Measurements from ENCODE around the gene PSD2.

The PSD2 gene

GRCh38 chr5:139814191-139814601 lies 18.6 kb downstream of the PSD2 start:
- DNase-seq = no peak

DNA sequence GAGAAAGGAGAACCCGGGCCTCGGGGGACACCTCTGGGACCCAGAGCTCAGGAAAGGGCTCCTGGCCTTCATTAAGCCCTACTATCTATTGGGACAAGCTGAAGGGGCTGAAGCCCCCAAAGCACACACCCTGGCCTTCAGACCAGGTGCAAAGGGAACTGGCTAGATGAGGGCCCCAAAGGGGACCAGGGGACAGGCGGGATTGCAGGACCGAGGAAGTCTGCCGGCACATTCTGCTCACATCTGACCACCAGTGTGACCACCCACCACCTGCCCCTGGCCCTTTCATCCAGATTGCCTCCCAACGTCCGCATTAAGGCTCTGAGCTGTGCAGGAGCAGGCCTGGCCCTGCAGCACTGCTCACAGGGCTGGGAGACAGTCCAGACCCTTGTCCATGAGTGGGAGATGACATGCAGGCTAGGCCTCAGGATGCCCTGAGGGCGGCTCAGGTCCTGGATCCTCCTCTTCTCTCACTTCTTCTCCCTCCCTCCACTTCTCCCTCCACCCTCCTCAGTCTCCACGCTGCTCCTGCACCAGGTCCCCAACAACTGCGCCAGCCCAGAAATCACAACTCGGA lies 19.2 kb downstream of the PSD2 start:
- no peak for DNase-seq

- no peak for DNase-seq
Observed at GRCh38 chr5:139816566-139816965, 21.0 kb downstream of the PSD2 start.

- no peak for DNase-seq
Observed at GRCh38 chr5:139817362-139817761, 21.8 kb downstream of the PSD2 start.

DNA sequence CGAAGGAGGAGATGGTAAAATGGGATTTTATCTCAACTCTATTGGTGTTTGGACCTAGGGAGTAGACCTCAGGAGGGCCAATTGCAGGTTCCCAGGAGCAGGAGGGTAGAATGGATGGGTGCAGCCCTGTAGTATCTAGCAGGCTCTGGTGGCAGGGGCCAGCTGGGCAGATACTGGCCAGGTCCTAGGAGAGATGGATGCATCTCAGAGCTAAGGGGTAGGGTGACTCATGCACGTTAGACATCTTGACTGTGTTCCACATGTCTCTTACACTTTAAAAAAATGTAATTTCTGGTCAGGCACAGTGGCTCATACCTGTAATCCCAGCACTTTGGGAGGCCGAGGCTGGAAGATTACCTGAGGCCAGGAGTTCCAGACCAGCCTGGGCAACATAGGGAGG lies 22.4 kb downstream of the PSD2 start:
- no peak for DNase-seq

GRCh38 chr5:139820130-139820529 lies 24.5 kb downstream of the PSD2 start:
- no peak for DNase-seq

GRCh38 chr5:139820606-139821005 lies 25.0 kb downstream of the PSD2 start:
- no peak for DNase-seq

GRCh38 chr5:139821806-139822552 lies 26.4 kb downstream of the PSD2 start:
- no peak for DNase-seq

DNA sequence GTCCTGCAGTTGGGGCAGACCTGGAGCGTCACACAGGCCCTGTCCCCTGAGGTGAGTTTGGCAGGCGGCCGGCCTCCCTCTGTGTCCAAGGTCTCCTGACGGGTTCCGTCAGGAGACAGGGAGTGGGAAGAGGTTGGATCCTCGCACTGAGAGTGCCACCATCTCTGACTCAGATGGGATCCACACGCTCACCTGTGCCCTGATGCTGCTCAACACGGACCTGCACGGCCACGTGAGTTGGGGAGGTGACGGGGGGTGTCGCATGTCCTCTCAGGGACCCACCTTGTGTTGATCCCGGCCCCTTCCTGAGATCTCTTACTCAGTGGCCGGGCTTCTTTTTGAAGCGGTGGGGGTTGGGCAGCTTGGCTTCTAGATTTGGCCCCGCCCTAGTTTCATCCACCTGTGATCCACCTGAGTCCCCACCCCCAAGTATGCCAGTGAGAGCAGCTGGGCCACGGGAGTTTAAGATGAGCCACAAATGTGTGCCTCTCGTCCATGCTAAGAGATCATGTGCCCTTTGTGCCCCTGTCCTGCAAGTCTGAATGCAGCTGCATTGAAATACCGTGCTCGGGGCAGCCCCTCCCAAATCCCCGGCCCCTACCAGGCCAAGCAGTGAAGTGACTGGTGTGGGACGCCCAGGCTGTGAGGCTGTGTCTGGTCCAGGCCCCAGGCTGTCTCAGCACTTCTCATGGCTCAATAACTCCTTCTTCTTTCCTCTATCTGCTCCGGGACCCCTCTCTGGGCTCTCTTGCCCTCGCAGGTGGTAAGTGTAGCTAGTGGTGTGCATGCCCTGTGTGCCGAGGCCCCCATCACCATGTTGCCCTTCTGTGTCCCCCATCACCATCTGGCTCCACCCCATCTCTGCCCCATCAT lies 27.2 kb downstream of the PSD2 start:
- no peak for DNase-seq

DNA sequence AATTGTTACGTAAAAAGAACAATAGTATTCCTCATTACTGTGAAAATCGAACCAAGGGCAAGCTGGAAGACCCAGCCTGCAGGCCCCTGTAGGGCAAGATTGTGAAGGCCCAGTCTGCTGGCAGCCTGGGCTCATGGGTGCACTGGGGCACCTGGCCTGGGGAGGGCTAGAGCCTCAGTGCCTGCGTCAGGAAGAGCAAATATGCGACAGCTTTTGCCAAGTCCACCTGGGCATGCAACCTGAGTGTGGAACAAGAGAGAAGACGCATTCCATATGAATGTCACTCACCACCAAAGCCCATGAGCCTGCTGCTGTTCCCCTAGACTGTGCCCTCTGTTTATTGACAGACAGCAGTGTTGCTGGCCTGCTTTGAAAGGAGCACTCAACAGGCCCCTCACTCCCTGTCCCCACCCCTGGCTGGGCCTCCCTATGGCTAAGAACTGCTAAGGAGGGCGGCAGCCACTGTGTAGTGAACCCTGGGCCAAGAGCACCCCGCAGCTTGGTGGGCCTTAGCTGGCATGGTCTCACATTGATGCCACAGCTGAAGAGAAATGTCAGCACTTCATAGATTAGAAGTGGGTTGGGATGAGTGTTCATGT lies 28.2 kb downstream of the PSD2 start:
- no peak for DNase-seq

DNA sequence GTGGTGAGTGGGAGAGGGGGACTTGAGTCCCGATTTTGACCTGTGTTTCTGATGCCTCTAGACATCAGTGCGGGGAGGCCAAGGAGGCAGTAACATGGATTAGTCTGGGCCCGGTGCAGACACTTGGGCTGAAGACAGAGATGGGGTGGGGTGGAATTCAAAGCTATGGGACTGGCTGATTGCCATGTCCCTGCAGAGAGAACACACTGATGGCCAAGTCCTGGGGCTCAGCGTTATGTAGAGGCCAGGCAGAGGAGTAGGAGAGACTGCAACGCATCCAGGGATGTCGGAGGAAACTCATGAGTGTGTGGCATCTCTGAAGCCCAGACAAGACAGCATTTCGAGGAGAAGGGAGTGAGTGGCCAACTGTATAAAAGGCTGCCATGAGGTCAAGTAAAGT lies 30.1 kb downstream of the PSD2 start:
- DNase-seq = no peak

- DNase-seq = no peak
Observed at GRCh38 chr5:139828207-139828895, 32.7 kb downstream of the PSD2 start.

GRCh38 chr5:139829471-139829870 lies 33.9 kb downstream of the PSD2 start:
- DNase-seq = no peak

DNA sequence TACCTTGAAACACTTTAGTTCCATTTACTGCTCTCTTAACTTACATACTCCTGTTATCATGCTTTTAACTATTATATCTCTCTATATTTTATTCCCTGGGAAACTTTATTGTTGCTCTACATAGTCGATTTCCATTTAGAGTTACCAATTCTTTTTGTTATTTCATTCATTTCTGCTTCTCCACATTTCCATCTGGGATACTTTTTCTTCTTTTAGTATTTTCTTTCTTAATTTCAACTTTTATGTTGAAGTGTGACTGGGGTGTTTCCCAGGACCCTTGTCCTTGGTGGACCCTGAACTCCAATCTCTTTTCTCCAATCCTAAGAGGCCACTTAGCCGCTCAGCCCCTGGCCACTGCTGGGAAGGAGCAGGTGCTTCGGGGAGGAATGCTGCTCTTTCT lies 36.0 kb downstream of the PSD2 start:
- DNase-seq = no peak

DNA sequence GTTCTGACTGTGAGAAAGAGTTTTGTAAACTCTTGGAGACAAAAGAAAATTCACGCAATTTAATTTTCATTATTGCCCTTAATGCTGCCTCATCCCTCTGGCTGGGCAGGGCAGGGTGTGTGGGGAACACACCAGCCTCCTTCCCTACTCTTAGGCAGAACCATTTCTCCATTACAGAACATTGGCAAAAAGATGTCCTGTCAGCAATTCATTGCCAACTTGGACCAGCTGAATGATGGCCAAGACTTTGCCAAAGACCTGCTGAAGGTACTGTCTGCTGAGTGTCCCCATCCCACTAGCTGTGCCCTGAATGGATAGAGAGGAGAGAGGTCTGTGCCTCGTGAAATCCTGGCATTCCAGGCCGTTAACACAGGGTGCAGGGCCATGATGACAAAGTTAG lies 37.9 kb downstream of the PSD2 start:
- DNase-seq = no peak

- DNase-seq = no peak
Observed at GRCh38 chr5:139835656-139836055, 40.0 kb downstream of the PSD2 start.

DNA sequence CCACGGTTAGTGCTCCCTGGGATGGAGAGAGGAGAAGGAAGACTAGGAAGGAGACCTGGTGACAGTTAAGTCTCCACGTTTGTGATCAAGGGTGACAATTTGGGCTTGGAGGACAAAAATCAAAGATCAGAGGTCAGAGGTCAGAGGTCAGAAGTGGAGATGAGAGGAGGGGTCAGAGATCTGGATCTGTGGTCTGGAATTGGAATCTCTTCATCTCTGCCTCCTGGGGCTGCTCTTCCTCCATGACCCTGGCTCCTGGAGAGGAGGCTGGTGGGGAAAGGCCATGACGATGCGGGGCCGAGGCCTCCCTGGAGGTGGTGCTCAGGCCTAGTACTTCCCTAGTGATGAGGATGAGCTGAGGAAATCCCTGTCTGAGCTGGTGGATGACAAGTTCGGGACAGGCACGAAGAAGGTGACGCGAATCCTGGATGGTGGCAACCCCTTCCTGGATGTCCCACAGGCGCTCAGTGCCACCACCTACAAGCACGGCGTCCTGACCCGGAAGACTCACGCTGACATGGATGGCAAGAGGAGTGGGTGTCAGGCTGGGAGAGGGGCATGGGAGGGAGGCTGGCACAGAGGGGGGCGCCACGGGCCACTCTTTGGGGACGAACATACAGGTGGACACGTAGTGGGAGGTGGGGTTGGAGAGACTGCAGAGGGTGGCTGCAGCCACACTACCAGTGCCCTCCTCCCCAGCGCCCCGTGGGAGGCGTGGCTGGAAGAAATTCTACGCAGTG lies 41.0 kb downstream of the PSD2 start:
- DNase-seq = no peak

DNA sequence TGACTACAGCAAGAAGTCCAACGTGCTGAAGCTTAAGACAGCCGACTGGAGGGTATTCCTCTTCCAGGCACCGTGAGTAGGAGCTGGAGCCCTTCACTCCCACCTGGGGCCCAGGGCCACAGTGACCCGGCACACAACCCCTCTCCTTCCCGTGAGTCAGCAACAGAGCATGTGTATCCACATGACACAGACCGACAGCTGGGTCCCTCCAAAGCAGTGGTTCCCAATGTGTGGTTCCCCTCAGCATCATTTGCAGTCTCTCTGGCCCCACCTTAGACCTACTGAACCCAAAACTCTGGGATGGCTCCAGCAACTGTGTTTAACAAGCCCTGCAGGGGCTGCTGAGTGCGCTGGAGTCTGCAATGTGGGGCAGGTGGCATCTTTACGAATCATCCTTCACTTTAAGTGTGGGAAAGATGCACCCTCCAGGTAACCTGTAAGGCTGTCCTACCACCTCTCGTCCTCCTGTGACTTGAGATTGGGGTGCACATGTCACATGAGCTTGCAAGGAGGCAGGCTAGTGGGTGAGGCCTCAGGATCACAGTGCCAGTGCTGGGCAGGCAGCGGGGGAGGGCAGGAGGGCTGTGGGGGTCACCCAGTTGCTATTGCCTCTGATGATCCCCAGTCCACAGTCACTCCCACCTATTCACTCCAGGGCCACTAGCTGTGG lies 42.2 kb downstream of the PSD2 start:
- no peak for DNase-seq

DNA sequence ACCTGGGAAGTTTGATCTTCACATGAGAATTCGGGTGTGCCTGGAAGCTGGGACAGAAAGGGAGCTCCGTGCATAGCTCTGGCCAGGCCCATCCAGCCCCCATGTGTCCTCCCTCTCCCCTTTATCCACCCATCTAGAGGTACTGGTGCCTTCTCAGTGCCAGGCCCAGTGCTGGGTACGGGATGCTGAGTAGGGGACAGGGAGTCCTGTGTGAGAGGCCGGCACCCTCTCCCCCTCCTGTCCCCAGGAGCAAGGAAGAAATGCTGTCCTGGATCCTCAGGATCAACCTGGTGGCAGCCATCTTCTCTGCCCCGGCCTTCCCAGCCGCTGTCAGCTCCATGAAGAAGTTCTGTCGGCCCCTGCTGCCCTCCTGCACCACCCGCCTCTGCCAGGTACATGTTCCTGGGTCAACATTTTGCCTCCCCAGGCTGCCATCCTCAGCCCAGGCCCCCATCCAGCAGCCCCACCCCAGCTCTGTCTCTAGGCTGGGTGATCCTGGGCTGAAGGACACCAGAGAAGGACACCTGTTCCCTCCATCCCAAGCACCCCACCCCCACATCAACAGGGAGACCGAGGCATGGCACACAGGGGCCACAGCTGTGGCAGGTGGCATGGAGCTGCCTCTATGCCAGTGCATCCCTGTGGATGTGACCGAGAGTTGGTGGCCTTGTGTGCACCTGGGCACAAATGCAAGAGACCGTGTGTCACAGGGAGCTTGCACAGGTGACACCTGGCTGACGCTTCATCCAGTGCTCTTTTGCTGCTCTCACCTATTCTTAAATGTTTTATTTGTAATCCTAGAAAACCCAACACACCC lies 43.0 kb downstream of the PSD2 start:
- no peak for DNase-seq

DNA sequence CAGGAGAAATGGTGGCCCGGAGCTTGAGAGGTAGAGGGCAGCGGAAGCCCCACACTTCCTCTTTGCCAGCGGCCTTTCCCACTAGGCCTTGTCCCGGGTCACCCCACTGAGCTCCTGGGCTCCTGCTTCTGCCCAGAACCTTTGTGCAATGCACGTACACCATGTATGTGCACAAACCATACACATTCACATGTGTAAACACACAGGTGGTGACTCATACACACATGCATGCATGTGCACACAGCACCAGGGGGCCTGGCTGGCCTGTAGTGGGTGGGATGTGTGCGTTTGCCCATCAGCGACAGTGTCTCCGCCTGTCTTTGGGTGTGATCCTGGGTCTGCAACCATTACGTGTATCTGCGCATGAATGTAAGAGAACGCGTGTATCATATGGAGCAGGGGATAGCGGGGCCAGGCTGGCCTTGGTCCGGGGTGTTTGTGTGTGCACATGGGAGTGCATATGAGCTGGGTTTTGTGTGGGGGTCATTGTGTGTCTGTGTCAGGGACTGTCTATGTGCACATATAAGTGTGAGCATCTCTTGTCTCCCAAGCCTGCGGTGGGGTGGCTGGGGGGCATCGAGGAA lies 43.7 kb downstream of the PSD2 start:
- no peak for DNase-seq

Measured in NCI-H82 (cell line).